Measurements from ENCODE around the gene RAB5IF. TPM values are rescaled to one million over a fixed set of nuclear protein-coding genes. Genes with fewer than 3 reads are reported as not detected.
A peak's percentile ranks its signal among the peaks of the same experiment; 100 is the strongest.

RAB5IF gene
- total and polyA plus RNA-seq, 2 of the 8 experiments (the other 6 are each of a cell fraction or from before 2014, with no cell fraction given), result 95.5 to 148 TPM

DNA sequence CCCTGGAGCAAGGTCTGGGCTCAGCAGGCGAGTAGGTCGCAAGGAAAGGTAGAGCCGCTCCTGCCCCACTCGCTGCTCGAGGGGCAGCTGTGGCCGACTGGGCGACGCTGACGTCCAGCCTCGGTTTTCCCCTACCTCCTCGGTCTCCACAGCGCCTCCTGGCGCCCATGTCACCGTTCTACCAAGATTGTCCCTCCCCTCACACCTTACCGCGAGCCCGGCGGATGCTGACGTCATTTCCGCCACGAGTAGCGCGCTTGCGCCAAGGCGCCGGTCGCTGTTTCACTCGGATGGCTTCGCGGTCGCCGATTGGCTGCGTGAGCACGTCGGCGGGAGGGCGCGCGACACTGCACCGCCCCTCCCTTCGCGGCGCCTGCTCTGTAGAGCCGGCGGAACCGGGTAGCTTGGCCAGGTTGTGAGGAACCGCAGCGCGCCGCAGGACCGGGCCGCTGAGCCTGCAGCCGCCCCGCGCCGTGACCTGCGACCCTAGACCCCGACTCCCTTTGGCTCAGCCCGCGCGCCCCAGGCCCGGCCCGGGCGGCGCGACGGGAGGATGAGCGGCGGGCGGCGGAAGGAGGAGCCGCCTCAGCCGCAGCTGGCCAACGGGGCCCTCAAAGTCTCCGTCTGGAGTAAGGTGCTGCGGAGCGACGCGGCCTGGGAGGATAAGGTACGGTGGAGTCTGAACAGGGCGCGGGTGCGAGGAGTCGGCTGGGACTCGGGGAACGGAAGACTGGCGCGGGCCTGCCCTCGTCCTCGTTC lies at the start of gene RAB5IF (continued):
- TF ChIP-seq, protein P1, sequence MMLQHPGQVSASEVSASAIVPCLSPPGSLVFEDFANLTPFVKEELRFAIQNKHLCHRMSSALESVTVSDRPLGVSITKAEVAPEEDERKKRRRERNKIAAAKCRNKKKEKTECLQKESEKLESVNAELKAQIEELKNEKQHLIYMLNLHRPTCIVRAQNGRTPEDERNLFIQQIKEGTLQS (IDR thresholded peaks at IDR 0.05; ENCODE audit: insufficient read depth, low read depth, low read length), result peak; percentile 42; the same call in 1 of the 2 replicates
- TF ChIP-seq TAF1 (IDR thresholded peaks at IDR 0.05; ENCODE audit: low read depth, low read length) (peak; percentile 87), CEBPB (IDR thresholded peaks at IDR 0.05; ENCODE audit: low read depth, low read length) (peak; percentile 4; the same call in 1 of the 2 replicates), SP4 (IDR thresholded peaks at IDR 0.05; ENCODE audit: low read length) (no peak), KDM4A (IDR thresholded peaks at IDR 0.05; ENCODE audit: low read depth, low read length, severe bottlenecking) (peak; percentile 71), POLR2AphosphoS5 (IDR thresholded peaks at IDR 0.05; ENCODE audit: low read depth, low read length) (peak; percentile 91), ZNF274 (IDR thresholded peaks at IDR 0.05; ENCODE audit: borderline replicate concordance, extremely low read depth, low read length) (no peak), RXRA (IDR thresholded peaks at IDR 0.05; ENCODE audit: insufficient read depth, low read depth, low read length) (no peak), CBX8 (IDR thresholded peaks at IDR 0.05; ENCODE audit: borderline replicate concordance, low read depth, low read length) (no peak), SIN3A (conservative IDR thresholded peaks at IDR 0.05 in 1 of 2, IDR thresholded peaks at IDR 0.05 in 1 of 2; ENCODE audit: low read depth in 1 of 2, low read length in 2 of 2) (peak; percentile 61 to 88; a peak in 3 of 4 replicates), RBBP5 (IDR thresholded peaks at IDR 0.05; ENCODE audit: borderline replicate concordance, low read depth, low read length) (no peak; the same call in 1 of the 2 replicates), SUZ12 (IDR thresholded peaks at IDR 0.05; ENCODE audit: low read length) (no peak), TAF7 (optimal IDR thresholded peaks at IDR 0.05; ENCODE audit: borderline replicate concordance, low read depth, low read length) (peak; percentile 18), TCF12 (IDR thresholded peaks at IDR 0.05; ENCODE audit: low read depth, low read length) (peak; percentile 71; the same call in 1 of the 2 replicates), ASH2L (IDR thresholded peaks at IDR 0.05; ENCODE audit: low read length) (peak; percentile 86), BACH1 (IDR thresholded peaks at IDR 0.05; ENCODE audit: low read length) (no peak), HDAC2 (IDR thresholded peaks at IDR 0.05; ENCODE audit: borderline replicate concordance in 1 of 2, low read depth in 2 of 2, low read length in 2 of 2) (no peak), CHD1 (IDR thresholded peaks at IDR 0.05; ENCODE audit: low read depth, low read length) (no peak), PHF8 (conservative IDR thresholded peaks at IDR 0.05; ENCODE audit: low read depth, low read length) (peak; percentile 85), KDM1A (IDR thresholded peaks at IDR 0.05; ENCODE audit: borderline replicate concordance, low read length) (no peak), SP2 (IDR thresholded peaks at IDR 0.05; ENCODE audit: low read length) (no peak), MAFK (IDR thresholded peaks at IDR 0.05; ENCODE audit: low read depth, low read length) (no peak)
- TF ChIP-seq, protein P2, sequence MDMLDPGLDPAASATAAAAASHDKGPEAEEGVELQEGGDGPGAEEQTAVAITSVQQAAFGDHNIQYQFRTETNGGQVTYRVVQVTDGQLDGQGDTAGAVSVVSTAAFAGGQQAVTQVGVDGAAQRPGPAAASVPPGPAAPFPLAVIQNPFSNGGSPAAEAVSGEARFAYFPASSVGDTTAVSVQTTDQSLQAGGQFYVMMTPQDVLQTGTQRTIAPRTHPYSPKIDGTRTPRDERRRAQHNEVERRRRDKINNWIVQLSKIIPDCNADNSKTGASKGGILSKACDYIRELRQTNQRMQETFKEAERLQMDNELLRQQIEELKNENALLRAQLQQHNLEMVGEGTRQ (IDR thresholded peaks at IDR 0.05; ENCODE audit: low read length), result 0 out of 2 replicates have a peak, but pooled peaks have one; percentile 23
